ENCODE results near the gene BTG1. TPM values are rescaled to one million over a fixed set of nuclear protein-coding genes. Genes with fewer than 3 reads are reported as not detected.

The BTG1 gene
- total RNA-seq, 1 experiment from 2014 or later = 32.7 TPM

DNA sequence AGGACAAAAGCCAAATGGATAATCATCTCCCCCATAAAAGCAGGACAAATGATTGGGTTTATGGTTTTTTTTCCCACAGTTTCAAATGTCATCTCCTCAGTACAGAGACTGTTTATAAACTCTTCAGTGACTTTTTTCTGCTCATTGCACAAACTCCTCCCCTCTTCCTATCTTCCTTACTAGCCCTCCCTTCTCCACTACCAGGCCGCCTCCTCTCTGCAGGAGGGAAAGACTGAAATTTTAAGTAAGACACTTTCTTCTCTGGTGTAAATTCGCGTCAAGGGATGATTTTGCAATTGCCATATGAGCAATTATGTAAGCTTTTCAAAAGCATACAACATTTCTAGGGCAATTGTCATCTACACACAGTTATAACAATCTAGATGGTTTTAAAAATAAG, 37.0 kb downstream of the BTG1 start:
- no peak overlapping the region for H2BK12ac ChIP-seq (ENCODE audit: insufficient read length, low read depth, low read length)
- no peaks in the 10 kb centered on the region for H4K20me1 ChIP-seq (ENCODE audit: control insufficient read depth, insufficient read depth, insufficient read length)
- no peaks in the 10 kb centered on the region for H3K23me2 ChIP-seq (ENCODE audit: insufficient read length, low read depth, low read length, poor library complexity, severe bottlenecking)
- Mint-ChIP-seq H3K27ac (peak overlapping the region in 2 of 3 experiments; percentile 43 to 63; a peak in 5 of 7 replicates), H3K9me3 (no peaks in the 10 kb centered on the region; a peak in 1 of 5 replicates), H3K4me1 (peaks cover 52 to 54% of the 10 kb centered on the region in 2 experiments), H3K36me3 (ENCODE audit: insufficient read depth in 1 of 3, low read depth in 3 of 3) (no peaks in the 10 kb centered on the region), H3K27me3 (ENCODE audit: low read depth) (no peaks in the 10 kb centered on the region), H3K4me3 (peak overlapping the region in 1 of 2 experiments; percentile 12; a peak in 2 of 5 replicates)
- no peak overlapping the region for H2BK5ac ChIP-seq (ENCODE audit: insufficient read length, low read length)
- peaks cover 7% of the 10 kb centered on the region; the same call in 1 of the 2 replicates for H3K4me1 ChIP-seq (ENCODE audit: insufficient read depth, low read length)
- no peaks in the 10 kb centered on the region for H3K79me1 ChIP-seq (ENCODE audit: insufficient read depth, low read depth, low read length, poor library complexity, severe bottlenecking)
- H3K18ac ChIP-seq (ENCODE audit: insufficient read length, low read depth, low read length) = no peak overlapping the region
- H4K8ac ChIP-seq (replicated peaks; ENCODE audit: insufficient read length, low read depth, low read length) = no peak overlapping the region
- no peak overlapping the region for H3K23ac ChIP-seq (ENCODE audit: insufficient read length, low read depth, low read length)
- H2BK15ac ChIP-seq (ENCODE audit: low read depth, low read length) = no peak overlapping the region
- H3K4ac ChIP-seq (ENCODE audit: low read depth, low read length) = no peak overlapping the region
- no peak overlapping the region for H2BK20ac ChIP-seq (ENCODE audit: low read depth, low read length, poor library complexity, severe bottlenecking)
- TF ChIP-seq, protein P1, sequence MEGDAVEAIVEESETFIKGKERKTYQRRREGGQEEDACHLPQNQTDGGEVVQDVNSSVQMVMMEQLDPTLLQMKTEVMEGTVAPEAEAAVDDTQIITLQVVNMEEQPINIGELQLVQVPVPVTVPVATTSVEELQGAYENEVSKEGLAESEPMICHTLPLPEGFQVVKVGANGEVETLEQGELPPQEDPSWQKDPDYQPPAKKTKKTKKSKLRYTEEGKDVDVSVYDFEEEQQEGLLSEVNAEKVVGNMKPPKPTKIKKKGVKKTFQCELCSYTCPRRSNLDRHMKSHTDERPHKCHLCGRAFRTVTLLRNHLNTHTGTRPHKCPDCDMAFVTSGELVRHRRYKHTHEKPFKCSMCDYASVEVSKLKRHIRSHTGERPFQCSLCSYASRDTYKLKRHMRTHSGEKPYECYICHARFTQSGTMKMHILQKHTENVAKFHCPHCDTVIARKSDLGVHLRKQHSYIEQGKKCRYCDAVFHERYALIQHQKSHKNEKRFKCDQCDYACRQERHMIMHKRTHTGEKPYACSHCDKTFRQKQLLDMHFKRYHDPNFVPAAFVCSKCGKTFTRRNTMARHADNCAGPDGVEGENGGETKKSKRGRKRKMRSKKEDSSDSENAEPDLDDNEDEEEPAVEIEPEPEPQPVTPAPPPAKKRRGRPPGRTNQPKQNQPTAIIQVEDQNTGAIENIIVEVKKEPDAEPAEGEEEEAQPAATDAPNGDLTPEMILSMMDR (conservative IDR thresholded peaks at IDR 0.05) = no peak
- H3K27me3 ChIP-seq (ENCODE audit: insufficient read depth, low read length) = no peaks in the 10 kb centered on the region
- no peak overlapping the region for H3K4me2 ChIP-seq (ENCODE audit: insufficient read depth, insufficient read length, low read length)
- no peak for DNase-seq
- no peak overlapping the region for H3K56ac ChIP-seq (ENCODE audit: insufficient read length, low read depth, low read length)
- H2AK5ac ChIP-seq (ENCODE audit: insufficient read length, low read length) = no peak overlapping the region
- no peak overlapping the region for H2BK120ac ChIP-seq (ENCODE audit: low read depth, low read length, poor library complexity, severe bottlenecking)
- no peak overlapping the region for H4K91ac ChIP-seq (ENCODE audit: insufficient read length, low read depth, low read length)
- H3K14ac ChIP-seq (ENCODE audit: insufficient read depth, low read length) = no peak overlapping the region
- no peak overlapping the region for H4K5ac ChIP-seq (ENCODE audit: insufficient read length, low read depth, low read length)
- H2AFZ ChIP-seq (ENCODE audit: low read length) = no peak overlapping the region
- H3K79me2 ChIP-seq (ENCODE audit: insufficient read depth, low read length) = no peaks in the 10 kb centered on the region
- H3K9ac ChIP-seq (ENCODE audit: extremely low read depth, insufficient read length, low read length) = no peak overlapping the region
- no peak overlapping the region for H3T11ph ChIP-seq (ENCODE audit: low read length)
- WGBS (ENCODE audit: extremely low coverage, insufficient read length, low lambda C conversion rate) = no CpG with 5 or more reads among the region's 3 CpGs
- H3K9me3 ChIP-seq (ENCODE audit: control insufficient read depth, low read depth, low read length) = no peaks in the 10 kb centered on the region
- no peak overlapping the region for H3K27ac ChIP-seq (ENCODE audit: insufficient read length, low read depth, low read length)
